GM11168 (cell line): ENCODE results near the gene IQGAP3.

Experiments
- in situ Hi-C: fragments of 300-500 bp; cut with MboI; formaldehyde crosslinking; loops from one replicate; pipeline ENCODE4 v1.12.0; 2022; ENCODE audit warnings: low sequenced_read_pairs; ENCODE audit not compliant: unreplicated experiment

IQGAP3 gene

GRCh38 chr1:156516821-156517220 is 55.5 kb downstream of the IQGAP3 start:
- in situ Hi-C loops, result no loop called here

GRCh38 chr1:156515956-156516355 is 56.4 kb downstream of the IQGAP3 start:
- in situ Hi-C loops, result no loop called here

DNA sequence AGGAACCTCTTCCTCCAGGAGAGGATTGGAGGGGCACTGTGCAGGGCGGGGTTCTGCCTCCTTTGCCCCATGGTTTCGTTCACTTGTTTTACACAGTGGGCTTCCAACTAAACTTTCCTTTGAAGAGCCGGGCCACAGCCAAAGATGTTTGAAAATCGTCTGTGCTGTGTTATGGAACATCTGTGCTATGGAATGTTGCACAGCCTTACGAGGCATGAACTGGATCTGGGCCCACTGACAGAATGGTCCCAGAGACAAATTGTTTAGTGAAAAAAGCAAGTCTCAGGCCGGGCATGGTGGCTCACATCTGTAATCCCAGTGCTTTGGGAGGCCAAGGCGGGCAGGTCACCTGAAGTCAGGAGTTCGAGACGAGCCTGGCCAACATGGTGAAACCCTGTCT is 59.2 kb downstream of the IQGAP3 start:
- in situ Hi-C loops, result no loop called here

DNA sequence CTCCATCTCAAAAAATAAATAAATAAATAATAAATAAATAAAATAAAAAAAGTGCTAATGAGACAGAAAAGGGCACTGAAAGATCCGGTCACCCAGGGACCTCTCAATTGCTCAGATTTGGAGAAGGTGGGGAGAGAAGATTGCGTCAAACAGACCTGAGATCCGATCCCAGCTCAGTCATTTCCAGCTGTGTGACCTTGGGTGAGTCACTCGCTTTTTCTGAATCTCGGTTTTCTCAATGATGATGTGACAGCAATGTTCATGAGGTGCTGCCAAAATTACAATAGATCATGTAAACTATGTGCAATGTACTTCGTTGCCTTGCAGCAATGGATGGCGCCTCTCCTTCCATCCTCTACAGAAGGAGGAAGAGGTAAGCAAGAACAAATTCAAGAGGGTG is 60.7 kb downstream of the IQGAP3 start:
- in situ Hi-C loops, result no loop called here

GRCh38 chr1:156510709-156511108 is 61.7 kb downstream of the IQGAP3 start:
- in situ Hi-C loops, result no loop called here

DNA sequence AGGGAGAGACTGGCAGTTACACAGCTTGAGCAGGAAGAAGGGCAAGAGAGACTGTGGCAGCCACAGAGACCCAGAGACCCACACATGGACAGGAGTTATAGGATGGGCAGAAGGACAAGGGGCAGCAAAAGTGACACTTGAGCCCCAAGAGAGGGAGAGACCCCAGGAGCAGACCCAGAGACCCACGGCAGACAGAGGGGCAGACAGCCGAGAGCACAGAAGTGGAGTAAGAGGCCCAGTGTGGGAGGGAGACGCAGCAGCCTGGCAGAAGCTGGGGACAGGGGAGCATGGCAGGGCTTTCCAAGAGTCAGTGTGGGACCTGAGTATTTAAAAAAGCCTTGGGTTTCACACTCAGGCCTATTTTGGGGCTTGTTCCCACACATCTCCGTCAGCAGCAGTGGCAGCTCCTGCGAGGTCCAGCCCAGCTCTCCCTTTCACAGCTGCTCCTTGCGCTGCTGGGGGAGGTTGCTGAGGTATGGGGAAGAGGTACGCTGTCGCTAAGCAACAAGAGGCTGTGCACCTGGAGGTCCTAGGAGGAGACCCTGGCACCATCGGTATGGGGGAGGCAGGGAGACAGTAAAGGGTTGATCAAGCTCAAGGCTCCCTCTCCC is 62.8 kb downstream of the IQGAP3 start:
- in situ Hi-C loops, result no loop called here

- in situ Hi-C loops, result no loop called here
Observed at GRCh38 chr1:156508955-156509234, 63.5 kb downstream of the IQGAP3 start.

- in situ Hi-C loops, result no loop called here
Observed at GRCh38 chr1:156508205-156508954, 64.0 kb downstream of the IQGAP3 start.

DNA sequence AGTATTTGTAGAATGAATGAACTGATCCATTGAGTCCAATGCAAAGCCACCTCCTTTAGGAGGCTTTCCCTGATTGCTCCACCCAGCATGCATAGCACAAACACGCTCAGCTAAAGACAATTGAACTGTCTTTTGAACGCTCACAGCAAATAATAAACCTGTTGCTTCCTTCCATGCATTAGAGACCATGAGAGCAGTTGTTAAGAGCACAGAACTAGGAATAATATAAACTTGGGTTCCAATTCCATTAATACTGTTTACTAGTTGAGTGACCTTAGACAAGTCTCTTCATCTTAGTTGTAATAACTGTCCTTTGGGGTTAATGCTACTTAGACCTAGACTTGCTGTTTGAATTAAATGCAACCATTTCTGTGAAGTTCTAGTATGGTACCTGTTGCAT is 65.9 kb downstream of the IQGAP3 start:
- in situ Hi-C loops, result no loop called here

DNA sequence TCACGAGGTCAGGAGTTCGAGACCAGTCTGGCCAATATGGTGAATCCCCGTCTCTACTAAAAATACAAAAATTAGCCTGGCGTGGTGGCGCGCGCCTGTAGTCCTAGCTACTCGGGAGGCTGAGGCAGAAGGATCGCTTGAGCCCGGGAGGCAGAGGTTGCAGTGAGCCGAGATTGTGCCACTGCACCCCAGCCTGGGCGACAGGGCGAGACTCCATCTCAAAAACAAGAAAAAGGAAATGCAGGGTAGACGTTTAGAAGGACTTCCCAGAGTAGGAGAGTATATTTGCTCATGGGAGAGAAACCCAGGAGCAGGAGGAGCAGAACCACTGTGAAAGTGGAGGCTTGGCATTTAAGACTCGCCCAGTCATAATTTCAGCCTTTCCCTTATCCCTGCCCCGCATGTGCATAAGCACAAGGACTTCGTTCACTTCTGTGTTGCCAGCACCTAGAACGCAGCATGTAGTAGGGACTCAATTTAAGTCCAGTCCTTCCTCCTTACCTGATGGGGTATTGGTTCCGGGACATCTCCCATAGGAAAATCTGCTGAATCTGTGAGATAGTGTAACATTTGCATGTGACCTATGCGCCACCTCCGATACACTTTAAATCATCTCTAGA is 66.6 kb downstream of the IQGAP3 start:
- in situ Hi-C loops, result no loop called here

DNA sequence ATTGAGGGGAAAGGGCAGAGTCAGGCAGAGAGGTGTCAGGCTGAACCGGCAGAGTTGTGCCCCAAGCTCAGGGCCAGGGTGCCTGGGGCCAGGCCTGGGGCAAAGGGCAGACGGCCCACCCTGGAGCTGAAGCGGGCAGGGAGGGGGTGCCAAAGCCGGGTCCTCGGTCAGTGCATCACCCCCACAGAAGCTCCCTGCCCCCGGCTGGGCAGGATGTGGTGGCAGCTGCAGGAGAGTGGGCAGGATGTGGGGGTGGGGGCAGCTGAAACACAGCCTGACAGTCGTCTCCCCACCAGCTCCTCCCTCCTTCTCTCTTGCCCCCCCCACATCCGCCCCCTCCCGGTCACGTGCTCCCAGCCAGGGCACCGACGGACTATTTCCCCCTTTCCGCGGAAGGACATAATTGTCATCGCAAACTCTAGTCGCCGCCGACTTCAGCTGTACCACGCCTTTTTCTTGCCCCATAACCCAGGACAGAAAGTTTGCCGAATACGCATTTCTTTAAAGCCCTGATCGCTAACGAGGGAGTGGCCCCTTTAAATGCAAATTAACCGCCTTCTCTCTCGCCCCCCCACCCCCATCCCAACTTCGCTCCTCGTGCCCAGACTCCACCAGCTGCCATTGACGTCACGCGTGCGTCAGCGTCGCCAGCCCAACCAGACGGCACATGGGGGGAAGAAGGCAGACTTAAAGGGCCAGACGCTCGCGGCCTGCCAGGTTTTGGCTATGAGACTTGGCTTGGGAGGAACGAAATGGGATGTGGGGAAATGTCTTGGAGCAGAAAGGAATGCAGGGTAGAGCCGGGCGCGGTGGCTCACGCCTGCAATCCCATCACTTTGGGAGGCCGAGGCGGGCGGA is 67.3 kb downstream of the IQGAP3 start:
- in situ Hi-C loops, result no loop called here

DNA sequence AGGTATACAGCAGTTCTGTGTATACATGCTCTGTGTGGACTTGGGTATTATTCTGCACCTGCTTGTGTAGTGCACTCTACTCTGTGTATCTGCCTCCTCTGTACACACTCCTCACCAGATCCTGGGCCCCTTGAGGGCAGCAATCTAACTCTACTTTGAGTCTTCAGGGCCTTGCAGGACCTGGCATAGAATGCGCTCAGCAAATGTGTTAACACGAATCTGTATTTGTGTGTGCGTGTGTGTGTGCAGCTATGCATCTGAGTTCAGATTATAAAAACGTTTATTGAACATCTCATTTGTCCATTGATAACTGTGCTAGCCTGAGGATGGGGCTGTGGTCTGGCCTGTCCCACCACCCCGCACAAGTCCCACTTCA is 67.9 kb downstream of the IQGAP3 start:
- in situ Hi-C loops, result no loop called here

DNA sequence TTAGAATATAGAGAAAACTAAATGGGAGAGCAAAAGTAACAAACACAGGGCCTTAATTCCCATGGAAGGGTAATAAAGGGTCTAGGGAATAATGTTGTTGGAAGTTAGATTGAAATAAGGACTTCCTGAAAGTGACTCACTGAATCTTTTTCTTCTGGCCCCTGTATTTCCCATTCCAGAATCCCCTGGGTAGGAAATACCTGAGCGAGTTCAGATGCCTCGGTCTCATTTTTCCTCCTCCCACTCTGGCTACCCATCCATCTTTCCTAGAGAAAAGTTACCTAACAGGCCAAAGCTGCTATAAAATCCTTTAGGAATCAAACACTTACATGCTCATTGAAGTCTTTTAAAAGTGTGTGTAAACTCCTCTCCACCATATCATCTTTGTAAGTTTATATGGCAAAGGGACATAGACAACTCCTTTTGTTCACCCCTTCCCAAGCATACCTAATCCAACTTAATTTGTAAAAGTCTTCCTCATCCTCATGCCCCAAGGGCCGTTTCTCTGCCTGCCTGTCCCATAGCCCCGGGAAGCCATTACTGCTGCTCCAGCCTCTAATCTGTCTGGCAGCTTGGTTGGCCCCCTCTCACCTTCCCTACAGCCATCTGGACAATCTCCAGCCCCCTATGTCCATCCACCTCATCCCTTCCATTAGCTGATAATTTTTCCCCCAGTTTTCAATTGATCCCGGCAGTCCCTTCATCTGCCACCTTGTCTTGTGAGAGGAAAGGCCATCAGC is 68.5 kb downstream of the IQGAP3 start:
- in situ Hi-C loops, result no loop called here

GRCh38 chr1:156502894-156503697 is 69.3 kb downstream of the IQGAP3 start:
- in situ Hi-C loops, result no loop called here

- in situ Hi-C loops, result no loop called here
Observed at GRCh38 chr1:156502391-156502893, 69.9 kb downstream of the IQGAP3 start.

DNA sequence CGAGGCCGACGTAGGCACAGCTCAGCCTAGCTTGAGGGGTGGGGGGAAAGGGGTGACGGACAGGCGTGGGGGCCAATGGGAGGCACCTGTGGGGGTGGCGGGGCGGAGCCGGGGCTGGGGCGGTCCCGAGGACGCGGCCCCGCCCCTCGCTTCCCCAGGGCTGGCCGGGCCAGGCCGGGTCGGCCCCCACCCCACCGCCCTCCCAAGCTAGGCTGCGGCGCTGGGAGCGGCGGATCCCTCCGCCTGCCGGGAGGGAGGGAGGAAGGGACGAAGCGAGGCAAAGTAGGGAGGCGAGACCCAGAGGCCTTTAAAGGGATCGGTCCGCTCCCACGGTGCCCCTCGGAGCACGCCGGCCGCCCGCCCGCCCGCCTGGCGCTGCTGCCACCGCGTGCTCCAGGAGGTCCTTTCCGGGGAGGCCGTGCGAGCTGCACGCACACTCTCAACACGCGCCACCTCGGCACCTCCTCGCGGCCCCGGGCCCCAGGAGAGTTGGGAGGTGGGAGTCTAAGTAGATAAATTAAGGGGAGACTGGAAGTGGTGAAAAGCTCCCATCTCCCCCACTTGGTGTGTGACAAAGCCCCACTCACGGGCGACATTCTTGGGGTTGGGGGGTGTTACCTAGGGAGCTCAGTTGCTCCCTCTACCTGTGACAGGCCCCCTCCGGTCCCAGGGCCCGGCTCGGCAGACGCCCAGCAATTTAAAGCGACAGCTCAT is 71.4 kb downstream of the IQGAP3 start:
- in situ Hi-C loops, result no loop called here

DNA sequence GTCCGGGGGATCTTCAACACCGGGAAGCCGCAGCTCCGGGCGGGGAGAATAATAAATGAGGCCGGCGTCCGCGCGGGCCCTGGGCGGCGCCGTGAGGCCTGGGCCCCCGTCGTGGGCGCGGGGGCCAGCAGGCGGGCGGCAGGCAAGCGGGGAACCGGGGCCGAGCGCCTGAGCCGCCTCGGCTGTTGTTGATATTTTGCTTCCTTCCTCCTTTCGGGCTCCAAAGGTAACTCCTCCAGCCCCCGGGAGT is 71.9 kb downstream of the IQGAP3 start, which contains the start of gene MEF2D:
TSS of gene MEF2D (minus strand) at position 233 of the 250 bp plus-strand sequence. CDS start 17,483 bp downstream, outside the sequence.
- in situ Hi-C loops, result no loop called here

DNA sequence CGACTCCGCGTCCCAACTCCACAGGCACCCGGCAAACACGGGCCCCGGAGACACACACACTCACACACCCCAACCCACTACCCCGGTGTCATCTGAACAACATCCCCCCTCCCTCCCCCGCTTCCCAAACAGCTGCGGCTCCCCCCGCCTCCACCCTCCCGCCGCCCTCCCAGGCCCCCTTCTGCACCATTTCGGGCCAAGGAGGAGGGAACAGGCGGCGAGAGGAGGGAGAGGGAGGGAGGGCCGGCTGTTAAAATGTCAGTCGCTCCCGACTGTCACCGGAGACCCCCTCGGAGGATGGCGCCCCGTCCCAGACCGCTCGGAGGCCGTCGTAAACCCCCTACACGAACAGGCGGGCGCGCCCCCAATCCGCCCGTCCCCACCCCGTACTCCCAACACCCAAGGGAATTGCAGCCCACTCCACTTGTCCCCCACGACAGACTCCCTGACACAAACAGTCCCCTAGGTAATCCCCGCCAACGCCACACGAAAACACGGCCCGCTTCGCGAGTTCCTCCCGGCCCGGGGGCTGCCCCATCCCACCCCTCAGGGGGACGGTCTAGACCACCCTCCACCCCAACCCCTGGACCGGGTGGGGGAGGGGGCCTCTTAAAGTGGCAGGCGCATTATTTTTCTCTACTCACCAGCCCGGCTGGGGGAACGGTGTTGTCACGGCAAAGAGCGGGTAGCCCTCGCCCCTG is 72.4 kb downstream of the IQGAP3 start:
- in situ Hi-C loops, result no loop called here
